ENCODE results near the gene GSTA1. TPM values are rescaled to one million over a fixed set of nuclear protein-coding genes. Genes with fewer than 3 reads are reported as not detected.
"Not testable (repeated sequence)": the region's sequence is repeated elsewhere in the genome, so short reads cannot be mapped to it uniquely, and the experiment has no call there.

Gene GSTA1
- total RNA-seq, 2 donors from 2014 or later, result 24.0 to 329 TPM

DNA sequence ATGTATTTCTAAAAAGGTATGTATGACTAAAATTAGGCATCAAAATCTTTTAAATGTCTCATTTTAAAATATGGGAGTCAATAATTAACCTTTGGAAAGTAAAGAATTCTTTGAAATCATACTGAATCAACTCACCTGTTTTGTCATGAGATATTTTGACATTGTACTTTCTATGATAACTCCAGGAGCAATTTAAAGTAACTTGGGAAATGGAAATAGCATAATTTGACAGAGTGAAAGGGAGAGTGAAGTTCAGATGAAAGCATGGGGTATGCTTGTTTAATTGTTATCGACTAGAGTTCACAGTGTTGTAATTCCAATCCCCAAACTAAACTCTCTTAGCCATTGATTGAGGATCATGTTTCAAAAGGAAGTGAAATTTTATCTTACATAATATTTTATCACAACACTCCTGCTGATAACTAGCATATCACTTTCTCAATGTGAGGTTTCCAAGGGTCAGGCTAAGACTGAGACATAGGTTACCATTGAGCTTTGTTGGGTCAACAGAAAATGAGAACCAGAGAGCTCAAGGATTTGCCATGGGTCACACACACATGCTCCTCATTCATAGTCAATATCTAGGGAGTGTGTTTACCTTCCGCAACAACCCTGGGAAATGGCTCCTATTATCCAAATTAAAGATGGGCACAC is 2.3 kb downstream of the GSTA1 start:
- intact Hi-C loops (cut with DNase I), result no loop called here
- no peak overlapping the region for H3K4me3 ChIP-seq
- H3K36me3 ChIP-seq, result no peaks in the 10 kb centered on the region
- H3K4me1 ChIP-seq (replicated peaks), result no peaks in the 10 kb centered on the region
- TF ChIP-seq POLR2AphosphoS5 (IDR thresholded peaks at IDR 0.05) (no peak), POLR2A (IDR thresholded peaks at IDR 0.05) (no peak)
- TF ChIP-seq, protein P1, sequence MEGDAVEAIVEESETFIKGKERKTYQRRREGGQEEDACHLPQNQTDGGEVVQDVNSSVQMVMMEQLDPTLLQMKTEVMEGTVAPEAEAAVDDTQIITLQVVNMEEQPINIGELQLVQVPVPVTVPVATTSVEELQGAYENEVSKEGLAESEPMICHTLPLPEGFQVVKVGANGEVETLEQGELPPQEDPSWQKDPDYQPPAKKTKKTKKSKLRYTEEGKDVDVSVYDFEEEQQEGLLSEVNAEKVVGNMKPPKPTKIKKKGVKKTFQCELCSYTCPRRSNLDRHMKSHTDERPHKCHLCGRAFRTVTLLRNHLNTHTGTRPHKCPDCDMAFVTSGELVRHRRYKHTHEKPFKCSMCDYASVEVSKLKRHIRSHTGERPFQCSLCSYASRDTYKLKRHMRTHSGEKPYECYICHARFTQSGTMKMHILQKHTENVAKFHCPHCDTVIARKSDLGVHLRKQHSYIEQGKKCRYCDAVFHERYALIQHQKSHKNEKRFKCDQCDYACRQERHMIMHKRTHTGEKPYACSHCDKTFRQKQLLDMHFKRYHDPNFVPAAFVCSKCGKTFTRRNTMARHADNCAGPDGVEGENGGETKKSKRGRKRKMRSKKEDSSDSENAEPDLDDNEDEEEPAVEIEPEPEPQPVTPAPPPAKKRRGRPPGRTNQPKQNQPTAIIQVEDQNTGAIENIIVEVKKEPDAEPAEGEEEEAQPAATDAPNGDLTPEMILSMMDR (IDR thresholded peaks at IDR 0.05), result no peak
- no peak for DNase-seq (ENCODE audit: low spot score)
- H3K27ac ChIP-seq, result no peak overlapping the region
- H3K27me3 ChIP-seq (replicated peaks; ENCODE audit: insufficient read depth), result no peaks in the 10 kb centered on the region
- no peaks in the 10 kb centered on the region for H3K9me3 ChIP-seq
- 84% methylated on average over 2 of the region's 2 CpGs for WGBS

DNA sequence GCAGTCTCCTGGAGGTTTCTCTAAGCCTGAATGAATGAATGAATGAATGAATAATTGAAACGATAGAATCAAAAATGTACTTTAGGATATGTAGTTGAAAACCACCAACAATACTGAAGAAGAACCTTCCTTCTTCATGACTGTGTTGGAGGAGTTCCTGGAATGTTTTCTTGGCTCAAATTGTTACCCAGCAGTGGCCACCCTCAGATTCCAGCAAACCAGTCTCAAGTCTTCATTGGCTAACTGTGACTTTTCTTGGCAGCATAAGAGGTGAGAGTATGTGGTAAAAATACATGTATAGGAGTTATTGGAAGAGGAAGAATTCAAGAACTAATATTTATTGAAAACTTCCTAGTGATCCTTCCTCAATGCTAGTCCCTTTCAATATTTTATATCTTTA is 4.3 kb downstream of the GSTA1 start:
- intact Hi-C loops (cut with DNase I); H3K36me3 ChIP-seq; H3K27ac ChIP-seq; H3K27me3 ChIP-seq (replicated peaks; ENCODE audit: insufficient read depth); DNase-seq (ENCODE audit: low spot score); H3K4me3 ChIP-seq; H3K9me3 ChIP-seq; H3K4me1 ChIP-seq (replicated peaks): not testable (repeated sequence)
- WGBS, result 90% methylated on average over 1 of the region's 1 CpG

DNA sequence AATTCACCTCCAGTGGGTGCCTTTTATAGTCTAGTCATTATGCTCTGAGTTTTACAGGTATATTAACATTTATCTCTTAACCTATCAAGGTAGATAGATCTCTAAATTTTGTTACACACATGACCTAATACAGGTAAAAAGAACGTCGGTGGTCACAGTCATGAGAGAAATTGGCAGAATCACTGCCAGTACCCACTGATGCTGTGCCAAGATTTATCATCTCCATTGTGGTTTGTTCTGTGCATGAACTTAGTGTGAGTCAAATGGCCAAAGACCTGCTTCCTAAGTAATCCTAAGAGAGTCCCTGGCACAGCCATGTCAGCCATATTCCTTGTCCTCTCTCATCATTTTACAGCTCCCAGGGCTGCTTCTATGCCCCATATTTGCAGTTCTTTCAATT is 9.2 kb downstream of the GSTA1 start:
- H3K4me3 ChIP-seq; H3K4me1 ChIP-seq (replicated peaks); H3K27me3 ChIP-seq (replicated peaks; ENCODE audit: insufficient read depth); H3K36me3 ChIP-seq; H3K27ac ChIP-seq; DNase-seq (ENCODE audit: low spot score); intact Hi-C loops (cut with DNase I); H3K9me3 ChIP-seq: not testable (repeated sequence)
- 36% methylated on average over 2 of the region's 2 CpGs for WGBS

DNA sequence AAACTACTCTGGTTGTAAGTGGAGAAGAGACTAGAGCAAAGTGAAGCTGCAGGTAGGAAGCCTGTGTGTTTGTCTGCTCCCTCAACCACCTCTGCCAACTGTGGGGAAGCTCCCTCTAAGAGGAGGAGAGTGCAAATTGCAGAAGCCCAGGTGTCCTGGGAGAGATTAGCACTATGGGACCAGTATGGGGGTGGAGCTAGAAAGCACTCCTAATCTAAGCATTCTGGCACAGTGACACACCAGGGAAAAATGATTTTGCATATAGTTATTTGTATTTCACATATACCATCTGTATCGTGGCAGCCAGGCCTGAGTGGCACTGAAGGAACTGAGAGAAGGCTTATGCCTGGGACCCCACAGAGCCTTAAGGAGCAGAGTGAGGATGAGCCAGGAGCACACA is 12.8 kb downstream of the GSTA1 start:
- intact Hi-C loops (cut with DNase I), result no loop called here
- H3K9me3 ChIP-seq, result no peaks in the 10 kb centered on the region
- DNase-seq (ENCODE audit: low spot score), result no peak
- WGBS, result 0% methylated on average over 1 of the region's 1 CpG
- no peak overlapping the region for H3K4me3 ChIP-seq
- TF ChIP-seq, protein P1 (IDR thresholded peaks at IDR 0.05), result no peak
- TF ChIP-seq POLR2AphosphoS5 (IDR thresholded peaks at IDR 0.05) (no peak), POLR2A (IDR thresholded peaks at IDR 0.05) (no peak)
- H3K27ac ChIP-seq, result no peak overlapping the region
- H3K27me3 ChIP-seq (replicated peaks; ENCODE audit: insufficient read depth), result no peaks in the 10 kb centered on the region
- H3K36me3 ChIP-seq, result no peaks in the 10 kb centered on the region
- no peaks in the 10 kb centered on the region for H3K4me1 ChIP-seq (replicated peaks)

DNA sequence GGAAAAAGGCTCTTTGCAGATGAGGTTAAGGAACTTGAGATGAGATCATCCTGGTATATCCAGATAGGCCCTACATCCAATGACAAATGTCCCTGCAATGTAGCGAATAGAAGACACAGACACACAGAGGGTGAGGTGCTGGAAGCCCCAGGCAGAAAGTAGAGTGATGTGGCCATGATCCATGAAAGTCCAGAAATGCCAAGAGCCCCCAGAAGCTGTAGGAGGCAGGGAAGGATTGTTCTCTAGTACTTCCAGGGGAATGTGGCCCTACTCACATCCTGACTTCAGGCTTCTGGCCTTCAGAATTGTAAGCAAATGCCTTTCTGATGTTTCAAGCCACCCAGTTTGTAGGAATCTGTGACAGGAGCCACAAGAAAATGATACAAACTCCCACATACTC is 14.0 kb downstream of the GSTA1 start:
- H3K4me1 ChIP-seq (replicated peaks); intact Hi-C loops (cut with DNase I); DNase-seq (ENCODE audit: low spot score); H3K9me3 ChIP-seq; H3K27me3 ChIP-seq (replicated peaks; ENCODE audit: insufficient read depth); H3K36me3 ChIP-seq; H3K27ac ChIP-seq; H3K4me3 ChIP-seq: not testable (repeated sequence)
- 94% methylated on average over 1 of the region's 1 CpG for WGBS

DNA sequence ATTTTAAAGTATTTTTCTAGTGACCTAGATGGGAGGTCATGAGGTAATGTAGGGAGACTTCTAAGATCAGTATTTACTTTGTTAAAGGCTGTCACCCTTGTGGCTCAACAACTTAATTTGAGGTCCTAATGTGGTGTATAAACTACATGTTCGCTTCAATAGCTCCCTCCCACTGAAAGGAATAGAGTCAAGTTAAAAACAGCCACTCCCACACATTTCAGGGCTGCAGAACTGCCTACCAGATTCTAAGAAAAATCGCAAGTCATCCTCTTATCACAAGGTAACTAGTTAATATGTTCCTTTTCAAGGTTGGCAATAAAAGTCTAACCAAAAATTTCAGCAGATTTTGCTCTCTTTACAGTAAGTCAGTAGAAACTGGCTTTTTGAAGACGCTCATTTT is 15.1 kb downstream of the GSTA1 start:
- Histone ChIP-seq H3K9me3 (no peaks in the 10 kb centered on the region), H3K4me1 (replicated peaks) (no peaks in the 10 kb centered on the region), H3K27me3 (replicated peaks; ENCODE audit: insufficient read depth) (no peaks in the 10 kb centered on the region), H3K27ac (peak overlapping the region in 1 of 2 donors; percentile 28), H3K4me3 (no peak overlapping the region), H3K36me3 (no peaks in the 10 kb centered on the region)
- TF ChIP-seq POLR2A (IDR thresholded peaks at IDR 0.05) (no peak), POLR2AphosphoS5 (IDR thresholded peaks at IDR 0.05) (no peak)
- TF ChIP-seq, protein P1 (IDR thresholded peaks at IDR 0.05), result no peak
- intact Hi-C loops (cut with DNase I), result no loop called here
- 43% methylated on average over 3 of the region's 3 CpGs for WGBS
- no peak for DNase-seq (ENCODE audit: low spot score)

Data from prostate gland (tissue), 2 donors.